GM12875 (cell line): ENCODE results near the gene OXTR.

Source experiments
- H3K4me3 ChIP-seq: one replicate; pipeline ENCODE4 v1.5.1; 2011; ENCODE audit warnings: low read depth, low read length, control low read depth
- CTCF ChIP-seq: IDR thresholded peaks from 2 replicates; pipeline ENCODE4 v1.5.1; 2011; ENCODE audit warnings: low read depth, mild to moderate bottlenecking, control low read depth, inconsistent platforms, low read length, moderate library complexity, borderline replicate concordance; ENCODE audit not compliant: insufficient read depth

OXTR gene

GRCh38 chr3:8745619-8746370 is 23.6 kb downstream of the OXTR start:
- TF ChIP-seq CTCF, result no peak
- no peak overlapping the region for H3K4me3 ChIP-seq

GRCh38 chr3:8743911-8744310 is 25.5 kb downstream of the OXTR start:
- no peak overlapping the region for H3K4me3 ChIP-seq
- TF ChIP-seq CTCF, result no peak

DNA sequence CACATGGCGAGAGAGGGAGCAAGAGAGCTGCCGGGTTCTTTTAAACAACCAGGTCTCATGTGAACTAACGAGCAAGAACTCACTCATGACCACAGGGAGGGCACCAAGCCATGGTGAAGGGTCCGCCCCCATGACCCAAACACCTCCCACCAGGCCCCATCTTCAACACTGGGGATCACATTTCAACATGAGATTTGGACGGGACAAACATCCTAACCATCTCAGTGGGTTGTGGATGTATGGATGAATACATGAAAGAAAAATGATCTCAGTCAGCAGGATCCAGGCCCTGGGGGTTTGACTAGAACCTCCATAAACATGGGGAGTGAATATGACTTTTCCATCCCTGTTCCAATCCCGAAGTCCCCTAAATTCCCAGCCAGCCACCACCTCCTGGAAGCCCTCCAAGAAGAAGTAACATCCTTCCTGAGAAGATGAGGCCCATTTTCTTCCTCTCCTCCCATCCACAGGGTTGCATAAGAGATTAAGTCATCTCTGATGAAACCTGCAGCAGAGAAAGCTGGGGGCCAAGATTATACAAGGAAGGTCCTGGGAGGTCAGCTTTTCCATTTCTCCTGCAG is 26.3 kb downstream of the OXTR start:
- H3K4me3 ChIP-seq, result no peak overlapping the region
- TF ChIP-seq CTCF, result no peak

DNA sequence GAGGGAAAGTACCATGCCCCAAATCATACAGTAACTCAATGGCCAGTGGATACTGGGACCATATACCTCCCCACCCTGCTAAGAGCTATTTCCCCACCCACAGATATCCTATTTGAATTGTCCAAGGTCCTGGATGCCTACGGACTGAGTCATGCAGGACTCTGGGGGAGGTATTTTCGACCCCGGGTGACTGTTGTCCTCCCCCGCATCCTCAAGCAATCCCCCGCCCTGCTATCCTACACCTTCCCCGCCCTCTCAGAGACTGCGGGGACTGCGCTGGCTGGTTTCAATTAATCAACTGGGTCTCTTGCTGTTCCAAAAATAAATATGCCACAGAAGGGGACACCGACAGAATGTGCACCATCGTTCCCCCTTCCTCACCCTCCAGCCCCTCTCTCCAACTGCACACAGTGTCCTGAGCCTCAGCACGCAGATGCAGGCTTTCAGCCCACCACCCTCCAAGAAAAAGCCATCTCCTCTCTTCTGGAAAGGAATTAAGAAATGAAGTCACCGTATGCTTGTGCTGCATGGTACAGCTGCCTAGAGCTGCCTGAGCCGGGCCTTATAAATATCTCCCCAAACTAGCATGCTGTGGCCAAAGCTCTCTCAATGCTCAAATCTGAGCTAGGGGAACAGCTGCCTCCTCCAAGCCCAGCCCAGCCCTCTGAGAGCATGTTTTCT is 27.7 kb downstream of the OXTR start:
- H3K4me3 ChIP-seq, result no peak overlapping the region
- TF ChIP-seq CTCF, result no peak

GRCh38 chr3:8739757-8740504 is 29.5 kb downstream of the OXTR start:
- H3K4me3 ChIP-seq, result no peak overlapping the region
- TF ChIP-seq CTCF, result no peak

GRCh38 chr3:8738639-8739038 is 30.8 kb downstream of the OXTR start:
- no peak for TF ChIP-seq CTCF
- no peak overlapping the region for H3K4me3 ChIP-seq
